GM18505 (cell line): ENCODE measurements around the gene MYO1H.

Source experiments
- ATAC-seq: cut with Tn5 transposase; IDR thresholded peaks from one replicate; pipeline ENCODE4 v1.9.1; 2021; ENCODE audit not compliant: unreplicated experiment
- POLR2A ChIP-seq: IDR thresholded peaks from 4 replicates; pipeline ENCODE4 v1.6.1; 2011; ENCODE audit warnings: borderline replicate concordance; ENCODE audit not compliant: insufficient read depth, insufficient read length; ENCODE audit errors: extremely low read depth

Gene MYO1H

GRCh38 chr12:109475993-109476806 lies 128.5 kb downstream of the MYO1H start:
- no peak for ATAC-seq
- no peak for TF ChIP-seq POLR2A

- TF ChIP-seq POLR2A: no peak
- no peak for ATAC-seq
Observed at GRCh38 chr12:109476807-109477184, 129.1 kb downstream of the MYO1H start.

- peak; percentile 84 for ATAC-seq
Observed at GRCh38 chr12:109477185-109477962, 129.7 kb downstream of the MYO1H start, which contains the start of the genes KCTD10 and UBE3B. Gene KCTD10 (minus strand): TSS chr12:109477300. CDS start chr12:109477262, 38 bp downstream. Gene UBE3B (plus strand): TSS chr12:109477634. CDS start chr12:109483552, 5,918 bp downstream.

GRCh38 chr12:109477963-109478315 lies 130.2 kb downstream of the MYO1H start:
- TF ChIP-seq POLR2A: no peak
- ATAC-seq: no peak

More at GRCh38 chr12:109477185-109477962, 129.7 kb downstream of the MYO1H start, which contains the start of the genes KCTD10 and UBE3B:
- TF ChIP-seq POLR2A: peak; percentile 80

GRCh38 chr12:109479761-109480160 lies 132.1 kb downstream of the MYO1H start:
- no peak for ATAC-seq

GRCh38 chr12:109480356-109480755 lies 132.7 kb downstream of the MYO1H start:
- no peak for ATAC-seq
- no peak for TF ChIP-seq POLR2A

More at GRCh38 chr12:109479761-109480160, 132.1 kb downstream of the MYO1H start:
- no peak for TF ChIP-seq POLR2A

GRCh38 chr12:109481863-109482262 lies 134.2 kb downstream of the MYO1H start:
- no peak for TF ChIP-seq POLR2A
- no peak for ATAC-seq

GRCh38 chr12:109482491-109482890 lies 134.8 kb downstream of the MYO1H start:
- no peak for TF ChIP-seq POLR2A
- ATAC-seq: no peak

- TF ChIP-seq POLR2A: no peak
- no peak for ATAC-seq
Observed at GRCh38 chr12:109482894-109483293, 135.2 kb downstream of the MYO1H start.

- TF ChIP-seq POLR2A: no peak
- no peak for ATAC-seq
Observed at GRCh38 chr12:109483346-109483745, 135.6 kb downstream of the MYO1H start.

GRCh38 chr12:109485201-109485600 lies 137.5 kb downstream of the MYO1H start:
- ATAC-seq: no peak

GRCh38 chr12:109487181-109488050 lies 139.7 kb downstream of the MYO1H start:
- TF ChIP-seq POLR2A: no peak
- ATAC-seq: no peak

More at GRCh38 chr12:109485201-109485600, 137.5 kb downstream of the MYO1H start:
- TF ChIP-seq POLR2A: no peak

- TF ChIP-seq POLR2A: no peak
- no peak for ATAC-seq
Observed at GRCh38 chr12:109488051-109488665, 140.5 kb downstream of the MYO1H start.
